Smooth muscle cell (in vitro differentiated cells): ENCODE results near the gene RYR3. TPM values are rescaled to one million over a fixed set of nuclear protein-coding genes. Genes with fewer than 3 reads are reported as not detected.
"Not testable (repeated sequence)": the region's sequence is repeated elsewhere in the genome, so short reads cannot be mapped to it uniquely, and the experiment has no call there.

Source experiments
- DNase-seq: peaks from one replicate; lab custom pipeline; 2025; ENCODE audit not compliant: unreplicated experiment; lab: John Stamatoyannopoulos, UW
- H2AFZ ChIP-seq: fragments of 200-600 bp; sonication (generic); 2 replicates; pipeline ENCODE4 v1.6.0; 2016; ENCODE audit warnings: antibody characterized with exemption, low read depth, mild to moderate bottlenecking
- H3F3A ChIP-seq: fragments of 200-600 bp; sonication (generic); 2 replicates; pipeline ENCODE4 v1.6.0; 2017; ENCODE audit warnings: antibody characterized with exemption, low read depth
- H3K27ac ChIP-seq: fragments of 200-600 bp; sonication (generic); 2 replicates; pipeline ENCODE4 v1.5.1; 2016; ENCODE audit warnings: low read depth, mild to moderate bottlenecking
- H3K27me3 ChIP-seq: fragments of 200-600 bp; sonication (generic); 2 replicates; pipeline ENCODE4 v1.6.1; 2016; ENCODE audit warnings: low read depth, mild to moderate bottlenecking
- H3K36me3 ChIP-seq: fragments of 200-600 bp; sonication (generic); 2 replicates; pipeline ENCODE4 v1.5.1; 2016; ENCODE audit warnings: low read depth
- H3K4me1 ChIP-seq: fragments of 200-600 bp; sonication (generic); 2 replicates; pipeline ENCODE4 v1.5.1; 2016; ENCODE audit warnings: low read depth
- H3K4me2 ChIP-seq: fragments of 200-600 bp; sonication (generic); 2 replicates; pipeline ENCODE4 v1.6.0; 2016; ENCODE audit warnings: mild to moderate bottlenecking
- H3K4me3 ChIP-seq: fragments of 200-600 bp; sonication (generic); 2 replicates; pipeline ENCODE4 v1.5.1; 2016; ENCODE audit warnings: mild to moderate bottlenecking
- H3K79me2 ChIP-seq: fragments of 200-600 bp; sonication (generic); 2 replicates; pipeline ENCODE4 v1.6.0; 2016; ENCODE audit warnings: low read depth, mild to moderate bottlenecking
- H3K9ac ChIP-seq: fragments of 200-600 bp; sonication (generic); 2 replicates; pipeline ENCODE4 v1.6.0; 2016; ENCODE audit warnings: low read depth
- H3K9me3 ChIP-seq: fragments of 200-600 bp; sonication (generic); replicated peaks from 2 replicates; pipeline ENCODE4 v1.5.1; 2016; ENCODE audit warnings: low read depth
- H4K20me1 ChIP-seq: fragments of 200-600 bp; sonication (generic); 2 replicates; pipeline ENCODE4 v1.6.0; 2016; ENCODE audit warnings: low read depth
- WGBS: methylation state at CpG from one replicate; pipeline ENCODE4 v1.1.7; 2016; ENCODE audit warnings: low lambda C conversion rate; 5-methylcytosine and 5-hydroxymethylcytosine counted together
- polyA plus RNA-seq: library from polyadenylated mRNA; unstranded; fragments of >200 nt; fragmentation: Nextera tagmentation; extraction: Ambion mirVana; gene quantifications from 2 replicates; pipeline ENCODE4 v1.2.1, GENCODE V29; 2016
- total RNA-seq: library from RNA; depleted of rRNA; stranded (reverse); fragments of >200 nt; gene quantifications from 2 replicates; pipeline ENCODE4 v1.2.3, GENCODE V29; 2014
- TF ChIP-seq, protein P1 (sequence below): fragments of 200-600 bp; sonication (generic); IDR thresholded peaks from 2 replicates; pipeline ENCODE4 v1.5.1; 2017; ENCODE audit warnings: borderline replicate concordance, mild to moderate bottlenecking, antibody characterized with exemption; ENCODE audit not compliant: insufficient read depth, poor library complexity, severe bottlenecking

The RYR3 gene
- total and polyA plus RNA-seq, 2 experiments from 2014 or later = 0.23 to 6.2 TPM

DNA sequence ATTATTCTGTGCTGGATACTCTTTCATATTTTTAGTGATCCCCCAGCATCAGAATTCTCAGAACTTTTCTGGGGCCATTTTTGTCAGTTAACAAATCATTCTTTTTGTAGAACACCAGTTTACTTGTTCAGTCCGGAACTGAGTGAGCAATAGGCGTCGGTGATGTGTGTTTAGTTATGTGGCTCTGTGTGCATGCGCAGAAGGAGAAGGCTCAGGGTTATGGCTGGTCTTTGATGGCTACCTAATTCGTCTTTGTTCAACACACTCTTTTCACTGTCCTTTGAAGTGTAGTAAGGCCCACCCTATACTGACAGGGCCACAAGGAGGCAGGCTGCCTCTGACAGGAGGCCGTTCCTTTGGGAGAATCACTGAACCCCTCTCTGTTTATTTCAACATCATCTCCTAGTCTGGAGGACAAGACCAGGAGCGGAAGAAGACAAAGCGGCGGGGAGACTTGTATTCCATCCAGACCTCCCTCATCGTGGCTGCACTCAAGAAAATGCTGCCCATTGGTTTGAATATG is 499.4 kb downstream of the RYR3 start:
- Histone ChIP-seq H3K9me3 (no peaks in the 10 kb centered on the region), H3K4me2 (no peak overlapping the region), H3K9ac (no peak overlapping the region), H2AFZ (no peak overlapping the region), H3K4me1 (no peaks in the 10 kb centered on the region), H3K79me2 (no peaks in the 10 kb centered on the region), H3K4me3 (no peak overlapping the region), H3K27ac (no peak overlapping the region), H3K27me3 (no peaks in the 10 kb centered on the region), H3F3A (no peaks in the 10 kb centered on the region), H4K20me1 (no peaks in the 10 kb centered on the region), H3K36me3 (no peaks in the 10 kb centered on the region)
- no peak for DNase-seq
- TF ChIP-seq, protein P1, sequence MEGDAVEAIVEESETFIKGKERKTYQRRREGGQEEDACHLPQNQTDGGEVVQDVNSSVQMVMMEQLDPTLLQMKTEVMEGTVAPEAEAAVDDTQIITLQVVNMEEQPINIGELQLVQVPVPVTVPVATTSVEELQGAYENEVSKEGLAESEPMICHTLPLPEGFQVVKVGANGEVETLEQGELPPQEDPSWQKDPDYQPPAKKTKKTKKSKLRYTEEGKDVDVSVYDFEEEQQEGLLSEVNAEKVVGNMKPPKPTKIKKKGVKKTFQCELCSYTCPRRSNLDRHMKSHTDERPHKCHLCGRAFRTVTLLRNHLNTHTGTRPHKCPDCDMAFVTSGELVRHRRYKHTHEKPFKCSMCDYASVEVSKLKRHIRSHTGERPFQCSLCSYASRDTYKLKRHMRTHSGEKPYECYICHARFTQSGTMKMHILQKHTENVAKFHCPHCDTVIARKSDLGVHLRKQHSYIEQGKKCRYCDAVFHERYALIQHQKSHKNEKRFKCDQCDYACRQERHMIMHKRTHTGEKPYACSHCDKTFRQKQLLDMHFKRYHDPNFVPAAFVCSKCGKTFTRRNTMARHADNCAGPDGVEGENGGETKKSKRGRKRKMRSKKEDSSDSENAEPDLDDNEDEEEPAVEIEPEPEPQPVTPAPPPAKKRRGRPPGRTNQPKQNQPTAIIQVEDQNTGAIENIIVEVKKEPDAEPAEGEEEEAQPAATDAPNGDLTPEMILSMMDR = no peak
- 95% methylated on average over 10 of the region's 10 CpGs for WGBS

DNA sequence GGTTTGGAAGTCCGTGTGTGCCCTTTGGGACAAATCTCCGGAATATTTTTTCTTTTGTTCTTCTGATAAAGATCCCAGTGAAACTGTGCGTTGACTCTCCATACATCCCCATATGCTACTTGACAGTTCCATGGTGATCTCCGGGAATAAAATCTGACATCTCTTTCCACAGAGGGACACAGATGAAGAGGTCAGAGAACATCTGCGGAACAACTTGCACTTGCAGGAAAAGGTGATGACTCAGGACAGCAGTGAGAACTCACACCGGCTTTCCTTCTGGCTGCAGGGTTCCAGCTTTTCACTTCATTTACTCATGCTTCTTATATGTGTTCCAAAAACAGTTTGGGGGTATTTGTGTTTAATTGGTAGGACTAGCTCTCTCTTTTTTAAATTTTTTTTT is 500.0 kb downstream of the RYR3 start:
- no peaks in the 10 kb centered on the region for H3K27me3 ChIP-seq
- no peak overlapping the region for H3K27ac ChIP-seq
- 80% methylated on average over 6 of the region's 6 CpGs for WGBS
- H3K79me2 ChIP-seq = no peaks in the 10 kb centered on the region
- H3K9me3 ChIP-seq = no peaks in the 10 kb centered on the region
- no peak for DNase-seq
- no peak overlapping the region for H3K9ac ChIP-seq
- no peak overlapping the region for H3K4me3 ChIP-seq
- no peaks in the 10 kb centered on the region for H3K4me1 ChIP-seq
- H2AFZ ChIP-seq = no peak overlapping the region
- TF ChIP-seq, protein P1 = no peak
- H3K36me3 ChIP-seq = no peaks in the 10 kb centered on the region
- no peak overlapping the region for H3K4me2 ChIP-seq
- H3F3A ChIP-seq = no peaks in the 10 kb centered on the region
- no peaks in the 10 kb centered on the region for H4K20me1 ChIP-seq

DNA sequence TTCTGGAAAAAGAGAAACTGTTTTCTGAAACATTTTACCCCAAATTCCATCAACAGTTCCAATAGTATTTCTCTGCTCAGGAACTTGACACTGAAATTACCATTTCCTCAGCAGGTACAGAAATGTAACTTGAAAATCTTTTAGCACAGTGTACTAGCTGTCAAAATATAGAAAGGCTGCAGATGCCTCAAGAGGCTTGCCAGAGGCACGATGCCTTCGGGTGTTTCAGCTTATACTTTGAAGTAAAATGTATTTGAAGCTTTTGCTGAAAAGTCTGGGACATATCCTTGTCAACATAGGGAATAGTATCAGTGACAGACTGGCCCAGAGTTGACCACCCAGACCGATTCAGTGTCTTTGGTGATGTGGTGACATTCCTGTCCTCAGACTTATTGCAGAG is 503.1 kb downstream of the RYR3 start:
- Histone ChIP-seq H3K4me2 (no peak overlapping the region), H3K9me3 (no peaks in the 10 kb centered on the region), H3K4me3 (no peak overlapping the region), H3K9ac (no peak overlapping the region), H2AFZ (no peak overlapping the region), H3K36me3 (no peaks in the 10 kb centered on the region), H4K20me1 (no peaks in the 10 kb centered on the region), H3K79me2 (no peaks in the 10 kb centered on the region), H3K4me1 (no peaks in the 10 kb centered on the region), H3K27me3 (no peaks in the 10 kb centered on the region), H3F3A (no peaks in the 10 kb centered on the region), H3K27ac (no peak overlapping the region)
- WGBS = 59% methylated on average over 3 of the region's 3 CpGs
- no peak for DNase-seq
- TF ChIP-seq, protein P1 = no peak

DNA sequence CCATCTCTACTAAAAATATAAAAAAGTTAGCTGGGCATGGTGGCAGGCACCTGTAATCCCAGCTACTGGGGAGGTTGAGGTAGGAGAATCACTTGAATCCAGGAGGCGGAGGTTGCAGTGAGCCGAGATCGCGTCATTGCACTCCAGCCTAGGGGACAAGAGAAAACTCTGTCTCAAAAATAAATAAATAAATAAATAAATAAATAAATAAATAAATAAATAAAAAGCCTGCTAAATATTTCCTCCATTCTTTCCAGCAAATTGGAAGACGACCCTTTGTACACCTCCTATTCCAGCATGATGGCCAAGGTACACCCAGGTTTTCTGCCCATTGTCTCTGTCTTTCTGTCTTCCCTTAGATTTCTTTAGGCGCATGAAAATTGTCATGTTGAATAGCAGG is 508.7 kb downstream of the RYR3 start:
- not testable (repeated sequence) for H3K9ac ChIP-seq, DNase-seq, H3K27me3 ChIP-seq, H3K4me1 ChIP-seq, H3K9me3 ChIP-seq, H3K36me3 ChIP-seq, H3K4me2 ChIP-seq, H3K27ac ChIP-seq, H3K79me2 ChIP-seq, H3K4me3 ChIP-seq, H3F3A ChIP-seq, H4K20me1 ChIP-seq, H2AFZ ChIP-seq
- WGBS = 97% methylated on average over 6 of the region's 6 CpGs
